Measurements from ENCODE around the gene TUB.
A peak's percentile ranks its signal among the peaks of the same experiment; 100 is the strongest.

TUB gene

GRCh38 chr11:8080674-8081590 lies at the start of gene TUB:
Gene TUB (plus strand): TSS chr11:8081211. CDS start chr11:8081511, 300 bp downstream.
- no peak for DNase-seq (ENCODE audit: low read depth)

- no peak for DNase-seq (ENCODE audit: low read depth)
Measured at GRCh38 chr11:8031248-8032115, 49.5 kb upstream of the TUB start.

DNA sequence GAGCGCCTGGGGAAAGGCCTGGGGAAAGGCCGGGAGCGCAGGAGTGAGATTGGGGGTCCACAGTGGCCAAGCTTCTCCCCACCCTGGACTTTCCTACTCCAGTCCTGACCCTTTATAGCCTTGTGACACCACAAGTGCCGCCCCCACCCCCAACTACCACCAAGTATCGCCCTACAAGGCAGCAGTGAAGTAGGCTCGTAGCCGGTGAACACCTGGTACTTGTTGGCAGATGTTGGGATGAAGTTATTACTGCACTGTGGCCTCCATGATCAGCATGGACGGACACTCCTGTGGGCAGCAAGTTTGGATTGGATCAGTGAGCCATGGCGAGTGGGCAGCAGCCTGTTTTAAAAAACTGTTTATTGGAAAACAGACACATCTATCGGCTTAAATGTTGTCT lies 48.9 kb upstream of the TUB start:
- no peak for DNase-seq (ENCODE audit: low read depth)

DNA sequence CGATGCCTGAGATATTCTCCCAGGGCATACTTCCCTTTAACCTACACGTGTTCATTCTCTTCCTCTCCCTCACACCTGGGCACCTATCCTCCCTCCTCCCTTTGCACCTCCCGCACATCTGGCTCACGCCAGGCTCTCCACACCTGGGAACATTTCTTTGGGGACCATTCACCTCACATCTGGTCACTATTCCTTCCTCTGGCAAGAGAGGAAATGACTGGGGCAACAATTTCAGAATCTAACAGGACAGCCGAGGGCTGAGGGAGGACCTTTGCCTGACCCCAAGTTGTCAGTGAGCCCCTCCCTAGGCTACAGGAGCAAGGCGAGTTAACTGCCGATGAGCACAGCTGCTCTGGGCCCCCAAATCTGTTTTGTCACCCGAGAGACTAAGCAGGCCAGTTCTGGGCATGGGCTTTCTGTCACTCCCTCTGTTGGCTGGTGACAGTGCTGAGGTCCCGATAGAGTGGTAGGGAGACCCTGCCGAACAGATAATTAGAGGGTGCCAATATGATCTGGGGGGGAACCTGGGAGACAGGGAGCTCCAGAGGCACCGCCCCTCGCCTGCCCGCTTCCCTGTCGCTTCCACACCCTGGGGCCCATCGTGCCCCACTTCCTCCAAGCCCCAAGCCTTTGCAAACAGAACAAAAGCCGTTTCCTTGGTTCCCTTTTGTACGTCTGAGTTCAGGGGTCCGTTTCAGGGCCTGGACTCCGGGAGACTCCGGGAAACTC lies 48.3 kb upstream of the TUB start:
- DNase-seq (ENCODE audit: low read depth) = no peak

GRCh38 chr11:8033305-8034105 lies 47.5 kb upstream of the TUB start:
- peak; percentile 34 for DNase-seq (ENCODE audit: low read depth)

DNA sequence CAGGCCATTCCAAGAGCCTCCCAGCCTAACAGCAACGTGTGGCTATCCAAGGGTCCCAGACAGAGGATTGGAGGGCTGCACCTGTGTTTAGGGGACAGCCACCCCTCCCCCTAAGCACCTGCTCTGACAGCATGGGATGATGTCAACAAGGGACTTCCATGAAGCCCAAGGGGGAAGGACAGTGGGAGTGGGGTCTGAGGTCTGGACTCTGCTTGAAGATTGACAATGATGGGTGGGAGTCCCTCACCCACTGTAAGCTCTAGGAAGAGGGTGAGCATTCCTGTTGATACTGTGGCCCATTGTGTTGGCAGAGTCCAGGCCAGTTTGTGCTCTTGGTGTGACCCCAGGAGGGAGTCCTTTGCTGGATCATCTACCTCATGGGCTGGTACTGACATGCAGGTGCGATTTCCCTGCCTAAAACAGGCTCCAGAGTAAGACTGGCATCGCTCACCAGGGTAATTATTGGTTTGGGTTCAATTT lies 46.9 kb upstream of the TUB start:
- DNase-seq (ENCODE audit: low read depth) = no peak

- DNase-seq (ENCODE audit: low read depth) = no peak
Measured at GRCh38 chr11:8034604-8035190, 46.3 kb upstream of the TUB start.

DNA sequence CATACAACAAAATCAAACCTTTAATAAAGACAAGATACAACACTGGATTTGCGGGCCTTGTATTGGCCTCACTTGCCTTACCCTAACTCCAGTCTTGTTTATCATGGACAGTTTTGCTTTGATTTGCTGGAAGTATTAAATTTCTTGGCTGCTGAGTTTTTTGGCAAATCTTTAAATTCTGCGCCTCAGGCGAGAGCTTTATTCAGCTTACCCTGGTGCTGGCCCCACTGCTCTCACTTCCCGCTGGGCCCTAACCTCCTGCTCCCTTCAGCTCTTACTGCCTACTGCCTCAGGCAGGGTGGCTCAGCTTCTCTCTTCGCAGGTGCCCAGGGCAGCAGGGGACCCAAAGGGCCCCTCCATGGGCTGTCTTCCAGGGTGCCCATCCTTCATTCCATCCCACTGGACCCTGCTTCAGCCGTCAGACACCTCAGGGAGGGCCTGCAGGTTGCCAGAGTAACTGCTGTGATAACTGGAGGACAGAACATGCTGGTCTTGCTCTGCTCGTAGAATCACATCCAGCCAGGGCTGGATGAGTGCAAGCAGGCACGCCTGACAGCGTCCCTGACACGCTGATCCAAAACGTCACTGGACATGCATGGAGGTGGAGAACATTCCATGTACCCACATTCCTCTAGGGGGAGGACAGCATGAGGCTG lies 45.7 kb upstream of the TUB start:
- DNase-seq (ENCODE audit: low read depth) = no peak

DNA sequence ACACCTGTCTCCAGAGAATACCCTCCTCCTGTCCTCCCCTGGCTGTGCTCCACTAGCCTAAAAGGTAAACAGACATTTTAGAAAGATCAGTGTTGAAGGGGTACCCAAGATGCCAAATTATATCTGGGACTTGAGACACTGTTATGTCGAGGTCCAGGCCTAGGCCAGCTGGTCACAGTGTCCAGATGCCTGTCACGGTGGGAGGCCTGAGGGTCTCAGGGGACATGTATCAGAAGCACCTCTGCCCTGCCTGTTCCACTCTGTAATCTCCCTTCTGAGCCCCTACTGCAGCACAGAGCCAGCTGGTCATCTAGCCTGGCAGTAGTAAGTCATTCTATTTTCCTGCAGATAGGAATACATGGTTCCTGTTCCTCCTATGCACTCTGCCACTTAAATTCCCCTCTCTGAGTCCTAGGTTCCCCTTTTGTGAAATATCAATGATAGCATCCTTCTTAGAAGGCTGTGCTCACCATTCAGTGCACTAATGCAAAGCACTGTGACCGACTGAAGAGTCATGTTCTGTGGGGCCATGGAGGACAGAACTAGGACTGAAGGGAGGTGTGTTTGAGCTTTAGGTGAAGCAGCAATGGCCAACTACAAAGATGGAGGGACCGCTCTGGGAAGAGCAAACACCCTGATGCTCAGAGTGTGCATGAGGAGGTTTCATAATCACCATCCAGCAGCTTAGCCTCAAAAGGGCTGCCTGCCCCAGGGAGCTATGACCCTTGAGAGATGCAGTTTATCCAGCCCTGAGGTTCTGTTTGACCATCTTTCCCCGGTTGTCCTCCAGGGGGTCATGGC lies 44.8 kb upstream of the TUB start:
- no peak for DNase-seq (ENCODE audit: low read depth)

DNA sequence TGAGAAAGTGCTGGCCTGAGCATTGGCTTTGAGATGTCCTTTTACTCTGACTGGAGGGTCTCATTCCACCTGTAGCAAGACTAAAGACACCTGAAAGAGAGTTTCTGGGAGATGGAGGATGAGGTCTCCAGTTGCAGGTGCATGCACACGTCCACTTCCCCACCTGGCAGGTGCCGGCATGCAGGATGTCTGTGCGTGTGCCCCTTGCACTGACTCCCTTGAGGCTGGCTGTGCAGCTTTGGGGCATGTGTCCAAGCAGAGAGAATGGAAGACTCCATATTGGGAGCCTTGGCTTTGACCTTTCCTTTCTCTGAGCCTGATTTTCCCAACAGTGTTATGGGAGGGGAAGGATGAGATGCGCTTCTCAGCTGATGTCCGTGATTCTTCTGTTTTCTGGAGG lies 44.0 kb upstream of the TUB start:
- DNase-seq (ENCODE audit: low read depth) = no peak

GRCh38 chr11:8038393-8038792 lies 42.6 kb upstream of the TUB start:
- no peak for DNase-seq (ENCODE audit: low read depth)

- no peak for DNase-seq (ENCODE audit: low read depth)
Measured at GRCh38 chr11:8038811-8039529, 42.0 kb upstream of the TUB start.

- DNase-seq (ENCODE audit: low read depth) = no peak
Measured at GRCh38 chr11:8039530-8040260, 41.3 kb upstream of the TUB start.

GRCh38 chr11:8040261-8040920 lies 40.6 kb upstream of the TUB start:
- DNase-seq (ENCODE audit: low read depth) = no peak

- no peak for DNase-seq (ENCODE audit: low read depth)
Measured at GRCh38 chr11:8040921-8041285, 40.1 kb upstream of the TUB start.

DNA sequence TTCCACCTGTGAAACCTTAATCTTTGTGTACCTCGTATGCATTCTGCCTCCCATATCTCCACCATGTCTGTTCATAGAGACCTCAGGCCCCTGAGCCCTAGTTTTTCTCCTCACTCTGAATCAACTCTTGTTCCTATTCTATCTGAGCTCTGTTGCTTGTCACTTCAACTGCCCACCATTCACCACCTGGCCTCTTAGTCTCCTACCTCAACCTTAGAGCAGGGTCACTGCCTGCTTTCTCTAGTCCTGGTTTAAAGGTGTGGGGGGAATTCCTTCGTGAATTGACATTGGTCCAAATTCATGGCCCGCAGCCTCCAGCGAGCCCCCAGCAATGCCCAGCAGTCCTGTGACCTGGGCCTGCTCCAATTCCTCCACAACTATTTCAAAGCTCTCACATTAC lies 39.4 kb upstream of the TUB start:
- no peak for DNase-seq (ENCODE audit: low read depth)

- DNase-seq (ENCODE audit: low read depth) = no peak
Measured at GRCh38 chr11:8043756-8044155, 37.3 kb upstream of the TUB start.

GRCh38 chr11:8045839-8046238 lies 35.2 kb upstream of the TUB start:
- no peak for DNase-seq (ENCODE audit: low read depth)
